ENCODE measurements around the gene BMP8A. TPM values are rescaled to one million over a fixed set of nuclear protein-coding genes. Genes with fewer than 3 reads are reported as not detected.
A peak's percentile ranks its signal among the peaks of the same experiment; 100 is the strongest.
"Not testable (repeated sequence)": the region's sequence is repeated elsewhere in the genome, so short reads cannot be mapped to it uniquely, and the experiment has no call there.

BMP8A gene
- total and polyA plus RNA-seq, 12 donors: 0.16 to 1.8 (median 0.66) TPM; not detected in 3

- WGBS, 2 donors: 54 to 65% methylated on average over 5 of the region's 25 CpGs
- H3K36me3 ChIP-seq; H3K27me3 ChIP-seq; H3K4me3 ChIP-seq; intact Hi-C loops (cut with DNase I); H3K27ac ChIP-seq; H3K9me3 ChIP-seq; ATAC-seq; DNase-seq: not testable (repeated sequence)
- H3K4me1 ChIP-seq: peaks cover 0 to 18% (median 11%) of the 10 kb centered on the region in 9 donors
Observed at GRCh38 chr1:39512234-39512847, 20.9 kb downstream of the BMP8A start.

GRCh38 chr1:39514710-39515124, 23.3 kb downstream of the BMP8A start:
- ATAC-seq: peak; percentile 75 to 90 (median 81)
- peak overlapping the region in 1 of 10 donors; percentile 21 for H3K27ac ChIP-seq
- H3K36me3 ChIP-seq; H3K27me3 ChIP-seq; H3K4me1 ChIP-seq; intact Hi-C loops (cut with DNase I); DNase-seq; H3K9me3 ChIP-seq: not testable (repeated sequence)
- 1 to 2% methylated on average over 11 to 33 of the region's 46 CpGs for WGBS, 2 donors
- peak overlapping the region in 9 of 10 donors; percentile 24 to 49 (median 40) for H3K4me3 ChIP-seq

GRCh38 chr1:39515131-39516086, 24.0 kb downstream of the BMP8A start:
- H3K4me1 ChIP-seq; H3K9me3 ChIP-seq; H3K27me3 ChIP-seq; H3K36me3 ChIP-seq; intact Hi-C loops (cut with DNase I); DNase-seq; H3K27ac ChIP-seq: not testable (repeated sequence)
- WGBS, 2 donors: 2 to 9% methylated on average over 10 to 22 of the region's 78 CpGs
- peak; percentile 28 to 68 (median 36) for ATAC-seq
- peak overlapping the region in 9 of 10 donors; percentile 24 to 49 (median 41) for H3K4me3 ChIP-seq

DNA sequence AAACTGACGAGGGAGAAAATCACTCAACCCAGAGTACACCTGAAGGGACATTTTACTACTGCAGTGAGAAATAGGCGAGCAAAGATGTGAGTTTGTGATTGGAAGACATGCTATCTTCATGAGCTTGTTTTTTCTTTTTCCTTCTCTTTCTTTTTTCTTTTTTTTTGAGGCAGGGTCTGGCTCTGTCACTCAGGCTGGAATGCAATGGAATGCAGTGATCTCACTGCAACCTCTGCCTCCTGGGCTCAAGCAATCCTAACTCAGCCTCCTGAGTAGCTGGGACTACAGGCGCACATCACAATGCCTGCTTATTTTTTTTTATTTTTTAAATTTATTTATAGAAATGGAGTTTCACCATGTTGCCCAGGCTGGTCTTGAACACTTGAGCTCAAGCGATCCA, 25.4 kb downstream of the BMP8A start:
- H3K9me3 ChIP-seq; H3K27ac ChIP-seq; H3K4me1 ChIP-seq; H3K27me3 ChIP-seq; DNase-seq; intact Hi-C loops (cut with DNase I); H3K4me3 ChIP-seq; ATAC-seq; H3K36me3 ChIP-seq: not testable (repeated sequence)
- WGBS, 2 donors: 88 to 89% methylated on average over 3 to 4 of the region's 4 CpGs

GRCh38 chr1:39517936-39518335, 26.5 kb downstream of the BMP8A start:
- H3K4me1 ChIP-seq; intact Hi-C loops (cut with DNase I); DNase-seq; H3K4me3 ChIP-seq; ATAC-seq; H3K27me3 ChIP-seq; H3K36me3 ChIP-seq; H3K9me3 ChIP-seq; H3K27ac ChIP-seq: not testable (repeated sequence)
- WGBS, 2 donors: 91% methylated on average over 6 of the region's 7 CpGs

GRCh38 chr1:39519376-39519775, 27.9 kb downstream of the BMP8A start:
- H3K27ac ChIP-seq; intact Hi-C loops (cut with DNase I); DNase-seq; H3K4me3 ChIP-seq; H3K27me3 ChIP-seq; ATAC-seq; H3K9me3 ChIP-seq; H3K36me3 ChIP-seq; H3K4me1 ChIP-seq: not testable (repeated sequence)
- WGBS, 2 donors: 61 to 71% methylated on average over 2 of the region's 5 CpGs

DNA sequence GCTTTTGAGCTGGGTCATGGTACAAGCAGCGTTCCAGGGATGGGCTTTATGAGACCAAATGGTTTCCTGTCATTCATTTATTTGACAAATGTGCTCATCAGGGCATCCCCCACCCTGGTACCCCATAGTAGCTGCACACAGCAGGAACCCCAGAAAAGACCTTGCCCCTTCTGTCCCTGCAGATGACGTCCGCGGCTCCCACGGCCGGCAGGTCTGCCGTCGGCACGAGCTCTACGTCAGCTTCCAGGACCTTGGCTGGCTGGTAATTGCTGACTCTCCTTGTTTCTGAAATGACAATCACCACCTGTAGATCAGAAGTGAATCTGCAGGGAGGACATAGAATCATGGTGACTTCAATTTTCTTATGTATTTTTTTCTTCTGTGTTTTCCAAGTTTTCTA, 30.8 kb downstream of the BMP8A start:
- H3K27ac ChIP-seq, H3K9me3 ChIP-seq, ATAC-seq, H3K4me3 ChIP-seq, H3K4me1 ChIP-seq, DNase-seq, H3K27me3 ChIP-seq: not testable (repeated sequence)
- WGBS, 2 donors: 71 to 84% methylated on average over 10 of the region's 10 CpGs
- peaks cover 0 to 26% (median 0%) of the 10 kb centered on the region in 9 donors for H3K36me3 ChIP-seq
- intact Hi-C loops (cut with DNase I): loop anchor here in 1 of 10 donors (5.0 kb wide), 1 partner anchor 240 kb away; no protein-coding TSS in a partner anchor

Measured in heart right ventricle (tissue), 16 donors.